Measurements from ENCODE around the gene ANKRD36B.
"Not testable (repeated sequence)": the region's sequence is repeated elsewhere in the genome, so short reads cannot be mapped to it uniquely, and the experiment has no call there.

Gene ANKRD36B

DNA sequence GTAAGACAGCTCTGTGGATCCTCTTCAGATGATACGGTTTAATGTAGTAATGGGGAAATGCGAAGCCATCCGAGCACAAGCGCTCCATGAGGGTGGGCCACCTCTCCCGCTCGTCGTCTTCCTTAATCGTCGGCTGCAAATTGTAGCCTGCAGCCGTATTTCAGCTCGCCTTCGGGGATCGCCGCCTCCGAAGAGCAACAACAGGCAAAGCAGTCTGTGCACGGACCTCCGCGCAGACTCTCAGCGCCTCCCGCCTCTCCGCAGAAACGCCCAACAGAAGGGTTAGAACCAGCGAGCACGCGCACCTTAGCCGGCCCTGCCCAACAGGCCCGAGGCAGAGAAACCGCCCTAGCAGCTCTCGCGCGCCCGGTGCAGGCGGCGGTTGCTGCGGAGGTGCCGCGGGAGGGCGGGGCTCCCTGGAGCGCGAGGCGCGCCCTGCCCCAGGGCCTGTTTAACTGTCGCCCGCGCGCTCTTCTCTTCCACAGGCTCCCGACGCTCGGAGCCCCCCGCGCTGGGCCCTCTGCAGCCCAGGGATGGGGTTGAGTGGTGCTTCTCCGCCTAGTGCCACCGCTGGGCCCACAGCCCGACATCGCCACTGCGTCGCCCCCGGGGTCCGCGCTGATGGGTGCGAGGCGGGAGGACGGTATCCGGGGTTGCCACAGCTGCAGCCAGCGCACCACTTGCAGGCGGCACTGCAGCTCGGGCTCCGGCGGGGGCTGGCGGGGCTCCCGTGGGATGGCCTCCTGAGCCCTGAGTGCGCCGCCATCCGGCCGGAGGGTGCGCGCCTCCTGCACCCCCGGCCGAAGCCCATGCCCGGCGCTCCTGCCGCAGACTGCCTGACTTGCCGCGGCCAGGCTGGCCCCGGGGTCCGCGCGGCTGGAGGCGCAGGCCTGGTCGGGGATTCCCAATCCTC lies at the start of gene ANKRD36B:
Gene ANKRD36B (minus strand): TSS at position 280 of the 913 bp plus-strand sequence. CDS start 192 bp downstream, at position 88.
- not testable (repeated sequence) for DNase-seq

DNA sequence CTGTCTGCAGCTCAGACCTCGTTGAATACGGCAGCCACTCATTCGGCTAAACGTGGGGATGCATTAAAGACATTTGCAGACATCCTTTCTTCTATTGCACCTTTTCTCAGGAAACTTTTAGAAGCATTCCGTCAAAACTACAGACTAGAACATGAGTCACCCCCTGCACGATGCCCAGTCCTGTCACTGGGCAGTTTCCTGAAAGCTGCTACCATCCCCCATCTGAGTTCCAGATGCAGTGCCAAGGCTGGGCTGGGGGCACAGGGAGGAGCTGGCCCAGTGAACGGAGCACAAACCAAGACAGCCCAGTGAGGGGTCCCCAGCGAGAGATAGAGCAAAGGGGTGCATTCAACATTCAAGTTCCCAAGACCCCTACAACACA lies 36.4 kb upstream of the ANKRD36B start:
- DNase-seq, result not testable (repeated sequence)

DNA sequence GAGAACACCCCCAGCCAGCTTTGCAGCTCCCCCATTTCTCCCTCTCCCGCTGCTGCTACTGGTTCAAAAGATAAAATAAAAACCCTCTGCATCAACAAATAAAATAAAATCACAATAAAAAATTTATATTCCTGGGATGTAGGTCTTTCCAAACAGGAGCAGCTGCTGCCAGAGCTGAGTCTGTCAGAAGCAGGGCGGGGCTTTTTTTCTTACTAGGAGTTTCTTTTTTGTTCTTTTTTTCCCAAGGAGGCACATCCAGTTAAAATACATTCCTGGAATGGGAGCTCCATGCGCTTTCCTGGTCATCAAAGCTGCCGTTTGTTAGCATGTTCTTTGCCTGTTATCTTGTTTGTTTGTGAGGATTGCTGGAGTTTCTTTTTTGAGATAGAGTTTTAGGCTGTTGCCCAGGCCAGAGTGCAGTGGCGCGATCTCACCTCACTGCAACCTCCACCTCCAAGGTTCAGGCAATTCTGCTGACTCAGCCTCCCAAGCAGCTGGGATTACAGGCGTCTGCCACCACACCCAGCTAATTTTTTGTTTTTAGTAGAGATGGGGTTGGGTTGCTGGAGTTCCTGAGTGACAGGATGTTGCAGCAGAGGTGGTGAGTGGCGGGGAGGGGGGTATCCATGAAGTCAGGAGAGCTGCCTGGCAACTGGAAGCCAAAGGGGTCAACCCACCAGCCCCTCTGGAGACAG lies 35.8 kb upstream of the ANKRD36B start:
- not testable (repeated sequence) for DNase-seq

GRCh38 chr2:97622976-97623375 lies 33.3 kb upstream of the ANKRD36B start:
- not testable (repeated sequence) for DNase-seq

DNA sequence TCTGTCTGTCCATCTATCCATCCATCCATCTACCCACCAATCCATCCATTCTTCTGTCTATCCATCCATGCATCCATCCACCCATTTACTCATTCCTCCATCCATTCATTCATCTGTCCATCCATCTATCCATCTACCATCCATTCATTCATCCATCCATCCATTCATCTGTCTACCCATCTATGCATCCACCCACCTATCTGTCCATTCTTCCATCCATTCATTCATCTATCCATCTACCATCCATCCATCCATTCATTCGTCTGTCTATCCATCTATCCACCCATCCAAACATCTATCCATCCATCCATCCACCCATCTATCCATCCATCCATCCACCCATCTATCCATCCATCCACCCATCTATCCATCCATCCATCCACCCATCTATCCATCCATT lies 30.8 kb upstream of the ANKRD36B start:
- not testable (repeated sequence) for DNase-seq

- not testable (repeated sequence) for DNase-seq
Measured at GRCh38 chr2:97618939-97619827, 29.5 kb upstream of the ANKRD36B start.

- DNase-seq, result no peak
Measured at GRCh38 chr2:97617911-97618310, 28.2 kb upstream of the ANKRD36B start.

GRCh38 chr2:97615746-97616145 lies 26.1 kb upstream of the ANKRD36B start:
- DNase-seq, result not testable (repeated sequence)

DNA sequence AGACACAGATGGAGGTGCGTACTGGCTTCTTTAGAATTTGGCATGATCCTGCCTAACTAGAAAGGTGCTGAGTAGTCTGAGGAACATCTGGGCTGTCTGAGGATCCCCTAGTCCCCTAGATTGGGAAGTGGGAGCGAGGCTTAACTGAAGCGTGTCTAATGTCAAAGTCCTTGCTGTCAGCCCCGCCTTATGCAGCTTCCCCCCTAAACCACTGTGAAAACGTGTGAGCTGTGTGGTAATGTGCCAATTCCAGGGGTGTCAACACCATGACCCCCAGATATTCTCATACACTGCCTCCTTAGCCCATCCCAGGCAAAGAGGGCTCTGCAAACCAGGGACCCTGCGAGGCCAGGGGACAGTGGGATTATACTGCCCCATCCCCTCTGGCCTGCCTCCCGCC lies 22.2 kb upstream of the ANKRD36B start:
- DNase-seq, result not testable (repeated sequence)

DNA sequence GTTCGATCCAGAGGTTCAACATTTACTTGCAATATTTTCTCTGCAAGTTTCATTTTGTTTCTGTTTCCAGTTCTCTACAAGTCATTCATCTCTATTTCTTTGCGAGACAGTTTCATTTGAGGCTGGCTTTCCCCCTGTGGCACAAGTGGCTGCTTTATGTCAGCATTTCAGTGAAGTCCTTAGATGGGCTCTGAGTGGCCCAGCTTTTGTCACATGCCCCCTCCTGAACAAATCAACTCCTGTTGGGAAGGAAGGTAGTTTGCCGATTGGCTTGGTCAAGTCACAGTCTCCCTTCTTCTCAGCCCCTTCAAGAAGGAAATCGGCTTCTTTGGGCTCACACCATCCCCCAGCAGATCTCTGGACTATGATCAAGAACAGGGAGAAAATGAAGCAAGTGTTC lies 19.1 kb upstream of the ANKRD36B start:
- not testable (repeated sequence) for DNase-seq

- DNase-seq, result not testable (repeated sequence)
Measured at GRCh38 chr2:97605524-97606339, 16.1 kb upstream of the ANKRD36B start.

DNA sequence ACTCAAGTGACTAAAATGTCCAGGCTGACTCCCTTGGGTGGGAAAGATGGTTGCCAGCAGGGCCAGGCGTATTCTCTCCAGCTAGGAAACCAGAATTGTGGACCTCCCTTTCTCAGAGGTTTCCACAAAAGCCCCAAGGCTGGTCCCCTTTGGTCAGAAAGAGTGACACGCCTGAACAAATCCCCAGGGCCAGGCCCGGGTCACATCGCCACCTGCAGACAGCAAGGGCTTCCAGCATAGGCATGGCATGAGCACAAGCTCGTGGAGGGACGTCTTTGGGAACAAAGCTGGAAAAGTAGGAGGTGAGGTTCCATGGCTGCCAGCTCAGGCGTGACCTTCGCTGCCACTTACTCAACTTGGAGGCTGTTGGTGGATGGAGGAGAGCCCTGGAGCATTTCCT lies 15.4 kb upstream of the ANKRD36B start:
- DNase-seq, result not testable (repeated sequence)

DNA sequence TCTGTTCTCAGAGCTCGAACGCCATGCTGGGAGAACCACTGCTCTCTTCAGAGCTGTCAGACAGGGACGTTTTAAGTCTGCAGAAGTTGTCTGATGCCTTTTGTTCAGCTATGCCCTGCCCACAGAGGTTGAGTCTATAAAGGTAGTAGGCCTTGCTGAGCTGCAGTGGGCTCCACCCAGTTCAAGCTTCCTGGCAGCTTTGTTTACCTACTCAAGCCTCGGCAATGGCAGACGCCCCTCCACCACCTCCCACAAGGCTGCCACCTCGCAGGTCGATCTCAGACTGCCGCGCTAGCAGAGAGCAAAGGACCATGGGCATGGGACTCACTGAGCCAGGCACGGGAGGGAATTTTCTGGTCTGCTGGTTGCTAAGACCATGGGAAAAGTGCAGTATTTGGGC lies 11.9 kb upstream of the ANKRD36B start:
- DNase-seq, result not testable (repeated sequence)

- not testable (repeated sequence) for DNase-seq
Measured at GRCh38 chr2:97596180-97596579, 6.5 kb upstream of the ANKRD36B start.

GRCh38 chr2:97593520-97593919 lies 3.8 kb upstream of the ANKRD36B start:
- DNase-seq, result not testable (repeated sequence)

- DNase-seq, result not testable (repeated sequence)
Measured at GRCh38 chr2:97590515-97591394, 1.1 kb upstream of the ANKRD36B start.

GRCh38 chr2:97589257-97589597 lies 450 bp downstream of the ANKRD36B start:
- DNase-seq, result not testable (repeated sequence)

- not testable (repeated sequence) for DNase-seq
Measured at GRCh38 chr2:97565674-97566073, 24.0 kb downstream of the ANKRD36B start.

DNA sequence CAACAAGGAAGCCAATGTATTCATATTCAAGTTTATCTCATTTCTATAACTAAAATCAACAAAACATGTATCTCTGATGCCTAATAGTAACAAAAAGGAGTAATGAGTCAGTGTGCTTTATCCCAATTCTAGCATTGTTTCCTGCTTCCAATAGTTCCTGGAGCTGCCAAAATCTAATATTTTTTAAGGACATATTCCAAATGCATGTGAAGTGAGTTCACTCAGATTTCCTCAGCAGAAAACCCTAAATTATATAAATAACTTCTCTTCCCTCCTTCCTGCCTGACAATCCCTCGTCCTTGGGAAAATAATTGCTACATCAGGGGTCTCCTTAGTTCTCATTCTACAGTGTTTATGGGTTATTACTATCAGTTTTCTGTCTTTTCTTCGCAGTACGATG lies 37.3 kb downstream of the ANKRD36B start:
- not testable (repeated sequence) for DNase-seq

- not testable (repeated sequence) for DNase-seq
Measured at GRCh38 chr2:97550498-97550897, 39.2 kb downstream of the ANKRD36B start.

DNA sequence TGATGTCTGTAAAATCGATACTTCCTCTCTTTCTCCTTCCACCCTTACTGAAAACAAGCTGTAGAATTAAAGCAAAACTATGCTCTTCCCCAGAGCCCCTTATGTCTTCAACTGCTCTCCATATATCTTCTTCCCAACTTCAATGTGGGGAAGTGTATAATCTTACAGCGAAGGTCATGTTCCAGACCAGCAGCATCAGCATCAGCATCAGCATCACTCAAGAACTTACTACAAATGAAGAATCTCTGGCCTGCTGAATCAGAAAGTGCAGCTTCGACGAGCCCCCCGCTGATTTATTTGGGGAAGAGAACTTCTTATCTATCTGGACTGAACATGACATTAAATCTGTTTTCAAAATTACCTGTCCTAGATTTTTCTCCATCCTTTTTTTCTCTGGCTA lies 40.6 kb downstream of the ANKRD36B start:
- DNase-seq, result not testable (repeated sequence)
